Sigmoid colon (tissue), 7 donors: ENCODE measurements around the gene PDE6G. TPM values are rescaled to one million over a fixed set of nuclear protein-coding genes. Genes with fewer than 3 reads are reported as not detected.
"Not testable (repeated sequence)": the region's sequence is repeated elsewhere in the genome, so short reads cannot be mapped to it uniquely, and the experiment has no call there.

Experiments used
- DNase-seq: peaks from one replicate; pipeline ENCODE4 v3.0.0-alpha.2; 2019
- H3K27ac ChIP-seq, 4 donors: fragments of 200-600 bp; sonication (generic); one replicate each; pipeline ENCODE4 v1.5.1; 2016 to 2019; ENCODE audit warnings: mild to moderate bottlenecking in 1 of 4
- H3K27me3 ChIP-seq, 3 donors: fragments of 200-600 bp; sonication (generic); one replicate each; pipeline ENCODE4 v1.5.1; 2019; ENCODE audit warnings: mild to moderate bottlenecking in 1 of 3
- H3K36me3 ChIP-seq, 4 donors: fragments of 200-600 bp; sonication (generic); one replicate each; pipeline ENCODE4 v1.5.1; 2016 to 2019
- H3K4me1 ChIP-seq, 4 donors: fragments of 200-600 bp; sonication (generic); one replicate each; pipeline ENCODE4 v1.5.1; 2017 to 2019
- H3K4me3 ChIP-seq, 4 donors: fragments of 200-600 bp; sonication (generic); one replicate each; pipeline ENCODE4 v1.5.1; 2017 to 2019; ENCODE audit warnings: mild to moderate bottlenecking in 2 of 4, moderate library complexity in 1 of 4
- H3K9me3 ChIP-seq, 4 donors: fragments of 200-600 bp in 3 of 4; sonication (generic) in 3 of 4; one replicate each; pipeline versions ENCODE4 v1.5.1 to v1.6.1; 2013 to 2019
- CTCF ChIP-seq, 4 experiments: fragments of 450-650 bp in 3 of 4; fragments of 200-600 bp in 1 of 4; IDR thresholded peaks; one replicate each; pipeline ENCODE4 v1.5.1; 2016 to 2019; ENCODE audit warnings: antibody characterized with exemption in 4 of 4, mild to moderate bottlenecking in 3 of 4, moderate library complexity in 2 of 4
- EP300 ChIP-seq, 4 donors: sonication (generic); formaldehyde crosslinking; IDR thresholded peaks; one replicate each; pipeline ENCODE4 v1.6.1; 2017; ENCODE audit warnings: antibody characterized with exemption in 4 of 4
- POLR2A ChIP-seq, 2 donors: fragments of 450-650 bp; IDR thresholded peaks; one replicate each; pipeline ENCODE4 v1.6.1; 2016; ENCODE audit warnings: antibody characterized with exemption in 2 of 2, mild to moderate bottlenecking in 2 of 2, moderate library complexity in 2 of 2
- POLR2AphosphoS5 ChIP-seq, 4 donors: sonication (generic); formaldehyde crosslinking; IDR thresholded peaks; one replicate each; pipeline ENCODE4 v1.6.1; 2017; ENCODE audit warnings: antibody characterized with exemption in 4 of 4
- WGBS, 2 donors: extraction: QIAGEN DNeasy Blood & Tissue Kit; methylation state at CpG; one replicate each; pipeline ENCODE4 v1.1.7; 2013; 5-methylcytosine and 5-hydroxymethylcytosine counted together
- intact Hi-C: fragments of 100-400 bp; cut with DNase I; formaldehyde crosslinking; loops from one replicate; pipeline ENCODE4 v1.15.1; 2023
- polyA plus RNA-seq, 3 donors: library from polyadenylated mRNA; stranded (reverse); fragments of 200-250 nt; gene quantifications; one replicate each; pipeline ENCODE4 v1.2.3, GENCODE V29; 2013
- total RNA-seq, 4 donors: library from RNA; depleted of rRNA; stranded (reverse); fragments of >200 nt; gene quantifications; one replicate each; pipeline ENCODE4 v1.1.0, GENCODE V29; 2016
- donor health status: healthy with polysubstance abuse.
- donor health status: Bipolar disorder and iron deficiency.
- donor health status: healthy.

Gene PDE6G
- total and polyA plus RNA-seq, 7 donors, result 2.3 to 4.4 (median 3.7) TPM; not detected in 4

- WGBS, 2 donors, result 85 to 89% methylated on average over 11 of the region's 11 CpGs
- Histone ChIP-seq H3K4me3 (no peak overlapping the region), H3K27me3 (no peaks in the 10 kb centered on the region), H3K9me3 (no peaks in the 10 kb centered on the region), H3K27ac (no peak overlapping the region), H3K36me3 (peaks cover 28 to 82% (median 50%) of the 10 kb centered on the region in 4 donors), H3K4me1 (no peaks in the 10 kb centered on the region)
- intact Hi-C loops, result no loop called here
- no peak for DNase-seq
- TF ChIP-seq EP300 (IDR thresholded peaks at IDR 0.05) (no peak), CTCF (IDR thresholded peaks at IDR 0.05) (no peak), POLR2AphosphoS5 (IDR thresholded peaks at IDR 0.05) (no peak), POLR2A (IDR thresholded peaks at IDR 0.05) (no peak)
Observed at GRCh38 chr17:81621494-81622130, 34.7 kb downstream of the PDE6G start.

GRCh38 chr17:81618307-81618706 lies 38.0 kb downstream of the PDE6G start:
- H3K36me3 ChIP-seq, result peaks cover 5 to 69% (median 27%) of the 10 kb centered on the region in 4 donors
- H3K27me3 ChIP-seq, result not testable (repeated sequence)
- 93 to 99% methylated on average over 29 to 34 of the region's 36 CpGs for WGBS, 2 donors

GRCh38 chr17:81616877-81617276 lies 39.5 kb downstream of the PDE6G start:
- intact Hi-C loops, result no loop called here
- peaks cover 0 to 25% (median 14%) of the 10 kb centered on the region in 4 donors for H3K4me1 ChIP-seq
- H3K27me3 ChIP-seq, result no peaks in the 10 kb centered on the region
- no peaks in the 10 kb centered on the region for H3K9me3 ChIP-seq
- TF ChIP-seq CTCF (IDR thresholded peaks at IDR 0.05) (no peak), POLR2A (IDR thresholded peaks at IDR 0.05) (no peak), EP300 (IDR thresholded peaks at IDR 0.05) (no peak), POLR2AphosphoS5 (IDR thresholded peaks at IDR 0.05) (no peak)
- DNase-seq, result no peak
- H3K4me3 ChIP-seq, result no peak overlapping the region
- peaks cover 0 to 67% (median 25%) of the 10 kb centered on the region in 4 donors for H3K36me3 ChIP-seq
- WGBS, 2 donors, result 42 to 67% methylated on average over 7 of the region's 7 CpGs
- no peak overlapping the region for H3K27ac ChIP-seq

More at GRCh38 chr17:81618307-81618706, 38.0 kb downstream of the PDE6G start:
- H3K9me3 ChIP-seq, DNase-seq, H3K27ac ChIP-seq, H3K4me3 ChIP-seq, intact Hi-C loops: not testable (repeated sequence)
- H3K4me1 ChIP-seq, result peaks cover 0 to 17% (median 10%) of the 10 kb centered on the region in 4 donors

GRCh38 chr17:81615401-81615930 lies 40.9 kb downstream of the PDE6G start:
- H3K27me3 ChIP-seq, result no peaks in the 10 kb centered on the region
- intact Hi-C loops, result no loop called here
- H3K4me3 ChIP-seq, result no peak overlapping the region
- H3K9me3 ChIP-seq, result no peaks in the 10 kb centered on the region
- TF ChIP-seq CTCF (IDR thresholded peaks at IDR 0.05) (no peak), POLR2A (IDR thresholded peaks at IDR 0.05) (no peak), EP300 (IDR thresholded peaks at IDR 0.05) (no peak), POLR2AphosphoS5 (IDR thresholded peaks at IDR 0.05) (no peak)
- peaks cover 0 to 58% (median 14%) of the 10 kb centered on the region in 4 donors for H3K36me3 ChIP-seq
- 95 to 96% methylated on average over 4 of the region's 4 CpGs for WGBS, 2 donors
- DNase-seq, result no peak
- no peak overlapping the region for H3K27ac ChIP-seq
- H3K4me1 ChIP-seq, result peaks cover 0 to 25% (median 14%) of the 10 kb centered on the region in 4 donors

GRCh38 chr17:81612172-81612970 lies 44.0 kb downstream of the PDE6G start:
- Histone ChIP-seq H3K4me3 (no peak overlapping the region), H3K9me3 (no peaks in the 10 kb centered on the region), H3K4me1 (peaks cover 0 to 25% (median 14%) of the 10 kb centered on the region in 4 donors), H3K36me3 (peaks cover 0 to 73% (median 29%) of the 10 kb centered on the region in 4 donors), H3K27me3 (no peaks in the 10 kb centered on the region), H3K27ac (peak overlapping the region in 1 of 4 donors; percentile 32)
- intact Hi-C loops, result no loop called here
- TF ChIP-seq POLR2A (IDR thresholded peaks at IDR 0.05), result no peak
- TF ChIP-seq CTCF (IDR thresholded peaks at IDR 0.05), result no peak
- no peak for TF ChIP-seq POLR2AphosphoS5 (IDR thresholded peaks at IDR 0.05)
- TF ChIP-seq EP300 (IDR thresholded peaks at IDR 0.05), result no peak
- 87 to 89% methylated on average over 16 of the region's 16 CpGs for WGBS, 2 donors
- no peak for DNase-seq
